SU-DHL-6 (cell line): ENCODE results near the gene CTSS.

ENCODE experiments used
- H2AFZ ChIP-seq: fragments of 200-600 bp; sonication (generic); 2 replicates; pipeline ENCODE4 v1.6.1; 2014; ENCODE audit warnings: low read depth, mild to moderate bottlenecking, moderate library complexity, mixed read lengths, antibody characterized with exemption, low read length; ENCODE audit not compliant: severe bottlenecking
- H3F3A ChIP-seq: fragments of 200-600 bp; shearing (Covaris generic); 2 replicates; pipeline ENCODE4 v1.6.0; 2016; ENCODE audit warnings: antibody characterized with exemption, mild to moderate bottlenecking; ENCODE audit not compliant: insufficient read depth
- H3K27ac ChIP-seq: fragments of 200-600 bp; sonication (generic); 2 replicates; pipeline ENCODE4 v1.5.1; 2016; ENCODE audit warnings: low read depth, mild to moderate bottlenecking, low read length, moderate library complexity, mixed read lengths
- H3K27me3 ChIP-seq: fragments of 200-600 bp; sonication (generic), shearing (Covaris generic); 2 replicates; pipeline ENCODE4 v1.6.0; 2014; ENCODE audit warnings: mild to moderate bottlenecking, low read length
- H3K36me3 ChIP-seq: fragments of 200-600 bp; sonication (generic); 2 replicates; pipeline ENCODE4 v1.6.1; 2014; ENCODE audit warnings: mild to moderate bottlenecking, low read length, mixed read lengths
- H3K4me2 ChIP-seq: fragments of 300-600, 200-600 bp; shearing (Covaris generic), sonication (generic); 2 replicates; pipeline ENCODE4 v1.6.0; 2014; ENCODE audit warnings: low read length, low read depth, mild to moderate bottlenecking; ENCODE audit not compliant: poor library complexity, severe bottlenecking
- H3K4me3 ChIP-seq: fragments of 200-600 bp; sonication (generic); 2 replicates; pipeline ENCODE4 v1.5.1; 2014; ENCODE audit warnings: antibody characterized with exemption, low read length, mild to moderate bottlenecking, mixed read lengths; ENCODE audit not compliant: insufficient read depth, poor library complexity, severe bottlenecking
- H3K79me2 ChIP-seq: fragments of 200-600 bp; sonication (generic); 2 replicates; pipeline ENCODE4 v1.6.1; 2014; ENCODE audit warnings: mild to moderate bottlenecking, low read length, moderate library complexity; ENCODE audit not compliant: insufficient read depth
- H3K9ac ChIP-seq: fragments of 200-600 bp; sonication (generic); 2 replicates; pipeline ENCODE4 v1.7.0; 2014; ENCODE audit warnings: mild to moderate bottlenecking, low read length
- H3K9me2 ChIP-seq: fragments of 200-600 bp; sonication (generic); replicated peaks from 2 replicates; pipeline ENCODE4 v1.6.1; 2014; ENCODE audit warnings: low read length; ENCODE audit not compliant: insufficient read depth
- H3K9me3 ChIP-seq: fragments of 200-600 bp; sonication (generic); 2 replicates; pipeline ENCODE4 v1.6.1; 2014; ENCODE audit warnings: low read length, mixed read lengths; ENCODE audit not compliant: insufficient read depth
- H4K20me1 ChIP-seq: fragments of 200-600 bp; sonication (generic); 2 replicates; pipeline ENCODE4 v1.6.1; 2014; ENCODE audit warnings: low read depth, mild to moderate bottlenecking, antibody characterized with exemption, low read length, moderate library complexity, mixed read lengths
- CTCF ChIP-seq: fragments of 200-600 bp; sonication (generic); IDR thresholded peaks from one replicate; pipeline ENCODE4 v1.5.1; 2017; ENCODE audit warnings: antibody characterized with exemption, mild to moderate bottlenecking, low read length, moderate library complexity; ENCODE audit not compliant: insufficient read depth, poor library complexity, severe bottlenecking
- EZH2phosphoT487 ChIP-seq: fragments of 200-600 bp; sonication (generic), shearing (Covaris generic); conservative IDR thresholded peaks from 2 replicates; pipeline ENCODE4 v1.6.1; 2018; ENCODE audit warnings: mild to moderate bottlenecking, antibody characterized with exemption, low read length, moderate library complexity, mixed read lengths

CTSS gene

GRCh38 chr1:150764617-150765101, 919 bp downstream of the CTSS start:
- Histone ChIP-seq H3K4me3 (peak overlapping the region; percentile 88), H3K27me3 (no peaks in the 10 kb centered on the region), H3K9me2 (no peaks in the 10 kb centered on the region), H3K4me2 (peak overlapping the region; percentile 89), H3K36me3 (peaks cover 14% of the 10 kb centered on the region; the same call in 1 of the 2 replicates), H4K20me1 (no peaks in the 10 kb centered on the region), H2AFZ (no peak overlapping the region), H3F3A (peaks cover 16% of the 10 kb centered on the region; the same call in 1 of the 2 replicates), H3K27ac (peak overlapping the region; percentile 72), H3K9me3 (no peaks in the 10 kb centered on the region), H3K79me2 (peaks cover 58% of the 10 kb centered on the region), H3K9ac (peak overlapping the region; percentile 70)
- no peak for TF ChIP-seq EZH2phosphoT487
- no peak for TF ChIP-seq CTCF

- H3K4me2 ChIP-seq: peak overlapping the region; percentile 89
- no peak overlapping the region for H3K4me3 ChIP-seq
- H4K20me1 ChIP-seq: no peaks in the 10 kb centered on the region
- TF ChIP-seq EZH2phosphoT487: no peak
- TF ChIP-seq CTCF: no peak
- peaks cover 66% of the 10 kb centered on the region for H3K79me2 ChIP-seq
- peaks cover 14% of the 10 kb centered on the region; the same call in 1 of the 2 replicates for H3K36me3 ChIP-seq
- H3F3A ChIP-seq: peaks cover 8% of the 10 kb centered on the region; the same call in 1 of the 2 replicates
- H3K9me3 ChIP-seq: no peaks in the 10 kb centered on the region
- peak overlapping the region; percentile 53; the same call in 1 of the 2 replicates for H3K27ac ChIP-seq
- no peaks in the 10 kb centered on the region for H3K9me2 ChIP-seq
- H3K9ac ChIP-seq: no peak overlapping the region
- no peak overlapping the region for H2AFZ ChIP-seq
- H3K27me3 ChIP-seq: no peaks in the 10 kb centered on the region
Measured at GRCh38 chr1:150763018-150763417, 2.6 kb downstream of the CTSS start.

GRCh38 chr1:150762552-150762951, 3.0 kb downstream of the CTSS start:
- no peaks in the 10 kb centered on the region for H3K27me3 ChIP-seq
- peaks cover 8% of the 10 kb centered on the region; the same call in 1 of the 2 replicates for H3F3A ChIP-seq
- no peaks in the 10 kb centered on the region for H4K20me1 ChIP-seq
- H3K36me3 ChIP-seq: peaks cover 16% of the 10 kb centered on the region; the same call in 1 of the 2 replicates
- no peak overlapping the region for H2AFZ ChIP-seq
- H3K4me3 ChIP-seq: no peak overlapping the region
- H3K27ac ChIP-seq: no peak overlapping the region
- H3K9me2 ChIP-seq: no peaks in the 10 kb centered on the region
- H3K9ac ChIP-seq: no peak overlapping the region
- peak overlapping the region; percentile 89 for H3K4me2 ChIP-seq
- no peak for TF ChIP-seq CTCF
- TF ChIP-seq EZH2phosphoT487: no peak
- H3K79me2 ChIP-seq: peaks cover 66% of the 10 kb centered on the region
- H3K9me3 ChIP-seq: no peaks in the 10 kb centered on the region
